ENCODE data around the gene SEM1.
"Not testable (repeated sequence)": the region's sequence is repeated elsewhere in the genome, so short reads cannot be mapped to it uniquely, and the experiment has no call there.

Gene SEM1

DNA sequence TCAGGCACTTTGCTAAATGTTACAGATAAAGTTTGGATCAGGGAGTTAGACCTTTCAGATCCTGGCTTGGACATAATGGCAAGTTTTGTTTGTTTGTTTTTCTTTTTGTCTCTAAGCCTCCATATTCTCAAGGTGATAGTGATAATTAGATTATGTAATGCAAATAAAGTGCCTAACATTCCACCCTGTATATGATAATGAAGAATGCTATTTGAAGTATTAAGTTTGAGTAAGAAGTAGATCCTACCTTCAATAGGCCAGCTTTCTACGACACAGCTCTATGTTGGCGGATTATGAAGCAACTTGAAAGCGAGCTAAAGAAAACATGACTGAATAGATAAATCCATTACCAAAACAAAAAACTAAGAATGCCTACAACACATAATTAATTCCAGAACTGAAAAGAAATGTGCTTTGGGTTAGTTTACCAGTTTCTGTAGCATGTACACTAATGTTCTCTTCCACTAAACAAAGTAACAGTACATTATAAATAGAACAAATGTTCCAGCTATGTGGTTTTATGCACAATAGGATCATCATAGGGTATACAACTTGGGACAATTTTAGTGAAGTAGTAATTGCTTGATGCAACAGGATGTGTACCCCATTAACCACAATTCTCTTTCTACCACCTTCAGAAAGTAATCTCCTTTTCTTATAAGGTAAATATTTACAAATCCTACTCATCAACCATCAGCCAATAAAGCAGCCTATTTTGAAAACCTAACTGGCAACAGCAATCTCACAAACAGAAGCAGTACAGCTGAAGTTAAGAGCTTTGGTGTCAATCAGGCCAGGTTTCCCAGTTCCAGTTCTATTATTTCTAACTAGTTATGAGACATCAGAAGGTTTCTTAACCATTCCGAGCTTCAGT lies 1.5 kb downstream of the SEM1 start:
- TF ChIP-seq, protein P1, sequence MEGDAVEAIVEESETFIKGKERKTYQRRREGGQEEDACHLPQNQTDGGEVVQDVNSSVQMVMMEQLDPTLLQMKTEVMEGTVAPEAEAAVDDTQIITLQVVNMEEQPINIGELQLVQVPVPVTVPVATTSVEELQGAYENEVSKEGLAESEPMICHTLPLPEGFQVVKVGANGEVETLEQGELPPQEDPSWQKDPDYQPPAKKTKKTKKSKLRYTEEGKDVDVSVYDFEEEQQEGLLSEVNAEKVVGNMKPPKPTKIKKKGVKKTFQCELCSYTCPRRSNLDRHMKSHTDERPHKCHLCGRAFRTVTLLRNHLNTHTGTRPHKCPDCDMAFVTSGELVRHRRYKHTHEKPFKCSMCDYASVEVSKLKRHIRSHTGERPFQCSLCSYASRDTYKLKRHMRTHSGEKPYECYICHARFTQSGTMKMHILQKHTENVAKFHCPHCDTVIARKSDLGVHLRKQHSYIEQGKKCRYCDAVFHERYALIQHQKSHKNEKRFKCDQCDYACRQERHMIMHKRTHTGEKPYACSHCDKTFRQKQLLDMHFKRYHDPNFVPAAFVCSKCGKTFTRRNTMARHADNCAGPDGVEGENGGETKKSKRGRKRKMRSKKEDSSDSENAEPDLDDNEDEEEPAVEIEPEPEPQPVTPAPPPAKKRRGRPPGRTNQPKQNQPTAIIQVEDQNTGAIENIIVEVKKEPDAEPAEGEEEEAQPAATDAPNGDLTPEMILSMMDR (IDR thresholded peaks at IDR 0.05; ENCODE audit: insufficient read depth, low read depth, low read length, missing control alignments), result no peak
- DNase-seq (ENCODE audit: low read depth), result no peak
- H3K4me3 ChIP-seq (ENCODE audit: low read length), result peak overlapping the region; percentile 80

DNA sequence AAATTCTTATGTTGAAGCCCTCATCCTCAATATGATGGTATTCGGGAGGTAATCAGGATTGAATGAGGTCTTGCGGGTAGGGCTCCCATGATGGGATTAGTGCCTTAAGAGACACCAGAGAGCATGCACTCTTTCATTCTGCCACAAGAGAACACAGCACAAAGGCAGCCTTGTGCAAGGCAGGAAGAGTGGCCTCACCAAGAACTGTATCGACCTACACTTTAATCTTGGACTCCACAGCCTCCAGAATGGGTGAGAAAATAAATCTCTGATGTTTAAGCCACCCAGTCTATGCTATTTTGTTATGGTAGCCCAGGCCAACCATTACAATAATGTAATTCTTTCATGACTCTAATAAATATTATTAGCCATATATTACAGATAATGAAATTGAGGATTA lies 8.4 kb downstream of the SEM1 start:
- TF ChIP-seq, protein P1 (IDR thresholded peaks at IDR 0.05; ENCODE audit: insufficient read depth, low read depth, low read length, missing control alignments), result no peak
- H3K4me3 ChIP-seq (ENCODE audit: low read length), result no peak overlapping the region

GRCh38 chr7:96700516-96700915 lies 9.1 kb downstream of the SEM1 start:
- TF ChIP-seq, protein P1 (IDR thresholded peaks at IDR 0.05; ENCODE audit: insufficient read depth, low read depth, low read length, missing control alignments), result no peak
- peak; percentile 23 for DNase-seq (ENCODE audit: low read depth)
- no peak overlapping the region for H3K4me3 ChIP-seq (ENCODE audit: low read length)

More for the DNA sequence above, 8.4 kb downstream of the SEM1 start:
- no peak for DNase-seq (ENCODE audit: low read depth)

- no peak overlapping the region for H3K4me3 ChIP-seq (ENCODE audit: low read length)
- TF ChIP-seq, protein P1 (IDR thresholded peaks at IDR 0.05; ENCODE audit: insufficient read depth, low read depth, low read length, missing control alignments), result no peak
- peak; percentile 13 for DNase-seq (ENCODE audit: low read depth)
These were observed 10.3 kb downstream of the SEM1 start for GRCh38 chr7:96699219-96699871.

- DNase-seq (ENCODE audit: low read depth); H3K4me3 ChIP-seq (ENCODE audit: low read length): not testable (repeated sequence)
These were observed 11.2 kb downstream of the SEM1 start for GRCh38 chr7:96698449-96698848.

- H3K4me3 ChIP-seq (ENCODE audit: low read length), result no peak overlapping the region
- no peak for DNase-seq (ENCODE audit: low read depth)
- TF ChIP-seq, protein P1 (IDR thresholded peaks at IDR 0.05; ENCODE audit: insufficient read depth, low read depth, low read length, missing control alignments), result no peak
These were observed 11.8 kb downstream of the SEM1 start for GRCh38 chr7:96697822-96698221.

GRCh38 chr7:96695581-96695980 lies 14.1 kb downstream of the SEM1 start:
- no peak for DNase-seq (ENCODE audit: low read depth)
- H3K4me3 ChIP-seq (ENCODE audit: low read length), result no peak overlapping the region

More at GRCh38 chr7:96695581-96695980, 14.1 kb downstream of the SEM1 start:
- TF ChIP-seq, protein P1 (IDR thresholded peaks at IDR 0.05; ENCODE audit: insufficient read depth, low read depth, low read length, missing control alignments), result no peak

Data from epithelial cell of esophagus (primary cell).